ENCODE data around the gene CYP4F2. TPM values are rescaled to one million over a fixed set of nuclear protein-coding genes. Genes with fewer than 3 reads are reported as not detected.
A peak's percentile ranks its signal among the peaks of the same experiment; 100 is the strongest.

CYP4F2 gene
- total and polyA plus RNA-seq, 2 experiments from 2014 or later, result not detected

GRCh38 chr19:15869109-15869555 is 28.7 kb downstream of the CYP4F2 start:
- peak; percentile 52 for DNase-seq

GRCh38 chr19:15866636-15867035 is 31.2 kb downstream of the CYP4F2 start:
- no peaks in the 10 kb centered on the region for H3K9me3 ChIP-seq (ENCODE audit: low read depth)
- whole genome bisulfite sequencing, 2 experiments (ENCODE audit: low coverage in 1 of 2, low lambda C conversion rate in 2 of 2, missing lambda C conversion rate in 2 of 2), result 16 to 22% methylated on average over 5 of the region's 5 CpGs
- no peak for DNase-seq
- H3K4me3 ChIP-seq, result no peak overlapping the region
- H3K9ac ChIP-seq, result no peak overlapping the region
- in situ Hi-C loops (cut with MboI), result no loop called here
- H3K36me3 ChIP-seq (ENCODE audit: low read depth), result no peaks in the 10 kb centered on the region
- H3K4me1 ChIP-seq (ENCODE audit: insufficient read depth), result no peaks in the 10 kb centered on the region
- H4K20me1 ChIP-seq (ENCODE audit: insufficient read depth), result no peaks in the 10 kb centered on the region
- no peaks in the 10 kb centered on the region for H3K27me3 ChIP-seq (replicated peaks; ENCODE audit: insufficient read depth)
- no peaks in the 10 kb centered on the region for H3F3A ChIP-seq (ENCODE audit: insufficient read depth)
- no peak overlapping the region for H2AFZ ChIP-seq
- H3K27ac ChIP-seq, result no peak overlapping the region
- no peaks in the 10 kb centered on the region for H3K9me2 ChIP-seq (ENCODE audit: insufficient read depth)
- H3K4me2 ChIP-seq (ENCODE audit: unreplicated experiment), result no peak overlapping the region
- TF ChIP-seq EZH2 (IDR thresholded peaks at IDR 0.05; ENCODE audit: insufficient read depth, poor library complexity, severe bottlenecking), result no peak
- no peaks in the 10 kb centered on the region for H3K79me2 ChIP-seq (ENCODE audit: insufficient read depth)

More at GRCh38 chr19:15869109-15869555, 28.7 kb downstream of the CYP4F2 start:
- H3K4me2 ChIP-seq (ENCODE audit: unreplicated experiment), result no peak overlapping the region
- H3K27me3 ChIP-seq (replicated peaks; ENCODE audit: insufficient read depth), result peaks cover 5% of the 10 kb centered on the region; the same call in 1 of the 2 replicates
- in situ Hi-C loops (cut with MboI), result no loop called here
- H2AFZ ChIP-seq, result no peak overlapping the region
- no peaks in the 10 kb centered on the region for H4K20me1 ChIP-seq (ENCODE audit: insufficient read depth)
- WGBS, 2 experiments (ENCODE audit: low coverage in 1 of 2, low lambda C conversion rate in 2 of 2, missing lambda C conversion rate in 2 of 2), result 5 to 7% methylated on average over 3 of the region's 3 CpGs
- H3K4me3 ChIP-seq, result no peak overlapping the region
- no peaks in the 10 kb centered on the region for H3K9me3 ChIP-seq (ENCODE audit: low read depth)
- no peaks in the 10 kb centered on the region for H3K4me1 ChIP-seq (ENCODE audit: insufficient read depth)
- no peaks in the 10 kb centered on the region for H3K36me3 ChIP-seq (ENCODE audit: low read depth)
- H3K9ac ChIP-seq, result no peak overlapping the region
- H3K27ac ChIP-seq, result no peak overlapping the region
- no peaks in the 10 kb centered on the region for H3K9me2 ChIP-seq (ENCODE audit: insufficient read depth)
- TF ChIP-seq EZH2 (IDR thresholded peaks at IDR 0.05; ENCODE audit: insufficient read depth, poor library complexity, severe bottlenecking) (no peak), EZH2phosphoT487 (IDR thresholded peaks at IDR 0.05; ENCODE audit: insufficient read depth, low read depth) (no peak)
- H3K79me2 ChIP-seq (ENCODE audit: insufficient read depth), result no peaks in the 10 kb centered on the region
- H3F3A ChIP-seq (ENCODE audit: insufficient read depth), result no peaks in the 10 kb centered on the region

GRCh38 chr19:15864824-15865223 is 33.0 kb downstream of the CYP4F2 start:
- in situ Hi-C loops (cut with MboI), result no loop called here
- no peak overlapping the region for H3K27ac ChIP-seq
- H3K4me2 ChIP-seq (ENCODE audit: unreplicated experiment), result no peak overlapping the region
- H3F3A ChIP-seq (ENCODE audit: insufficient read depth), result no peaks in the 10 kb centered on the region
- H3K4me3 ChIP-seq, result no peak overlapping the region
- no peaks in the 10 kb centered on the region for H3K27me3 ChIP-seq (replicated peaks; ENCODE audit: insufficient read depth)
- DNase-seq, result no peak
- TF ChIP-seq EZH2phosphoT487 (IDR thresholded peaks at IDR 0.05; ENCODE audit: insufficient read depth, low read depth) (no peak), EZH2 (IDR thresholded peaks at IDR 0.05; ENCODE audit: insufficient read depth, poor library complexity, severe bottlenecking) (no peak)
- H4K20me1 ChIP-seq (ENCODE audit: insufficient read depth), result no peaks in the 10 kb centered on the region
- no peaks in the 10 kb centered on the region for H3K4me1 ChIP-seq (ENCODE audit: insufficient read depth)
- no peak overlapping the region for H3K9ac ChIP-seq
- H3K9me3 ChIP-seq (ENCODE audit: low read depth), result no peaks in the 10 kb centered on the region
- no peak overlapping the region for H2AFZ ChIP-seq
- no peaks in the 10 kb centered on the region for H3K9me2 ChIP-seq (ENCODE audit: insufficient read depth)
- WGBS, 2 experiments (ENCODE audit: low coverage in 1 of 2, low lambda C conversion rate in 2 of 2, missing lambda C conversion rate in 2 of 2), result 27 to 41% methylated on average over 5 of the region's 5 CpGs
- H3K36me3 ChIP-seq (ENCODE audit: low read depth), result no peaks in the 10 kb centered on the region
- H3K79me2 ChIP-seq (ENCODE audit: insufficient read depth), result no peaks in the 10 kb centered on the region

GRCh38 chr19:15863272-15863671 is 34.6 kb downstream of the CYP4F2 start:
- Histone ChIP-seq H3K4me1 (ENCODE audit: insufficient read depth) (no peaks in the 10 kb centered on the region), H3K27ac (no peak overlapping the region), H3K9me2 (ENCODE audit: insufficient read depth) (no peaks in the 10 kb centered on the region), H2AFZ (no peak overlapping the region), H3K27me3 (replicated peaks; ENCODE audit: insufficient read depth) (no peaks in the 10 kb centered on the region), H3K9ac (no peak overlapping the region), H3K4me3 (no peak overlapping the region), H3F3A (ENCODE audit: insufficient read depth) (no peaks in the 10 kb centered on the region), H3K79me2 (ENCODE audit: insufficient read depth) (no peaks in the 10 kb centered on the region), H3K4me2 (ENCODE audit: unreplicated experiment) (no peak overlapping the region), H3K36me3 (ENCODE audit: low read depth) (no peaks in the 10 kb centered on the region), H3K9me3 (ENCODE audit: low read depth) (no peaks in the 10 kb centered on the region), H4K20me1 (ENCODE audit: insufficient read depth) (no peaks in the 10 kb centered on the region)
- in situ Hi-C loops (cut with MboI), result no loop called here
- no peak for DNase-seq
- WGBS, 2 experiments (ENCODE audit: low coverage in 1 of 2, low lambda C conversion rate in 2 of 2, missing lambda C conversion rate in 2 of 2), result 57 to 66% methylated on average over 8 of the region's 8 CpGs
- no peak for TF ChIP-seq EZH2 (IDR thresholded peaks at IDR 0.05; ENCODE audit: insufficient read depth, poor library complexity, severe bottlenecking)
- TF ChIP-seq EZH2phosphoT487 (IDR thresholded peaks at IDR 0.05; ENCODE audit: insufficient read depth, low read depth), result no peak

- H2AFZ ChIP-seq, result no peak overlapping the region
- H3F3A ChIP-seq (ENCODE audit: insufficient read depth), result no peaks in the 10 kb centered on the region
- H3K27me3 ChIP-seq (replicated peaks; ENCODE audit: insufficient read depth), result no peaks in the 10 kb centered on the region
- H3K9ac ChIP-seq, result no peak overlapping the region
- H3K4me3 ChIP-seq, result no peak overlapping the region
- TF ChIP-seq EZH2 (IDR thresholded peaks at IDR 0.05; ENCODE audit: insufficient read depth, poor library complexity, severe bottlenecking) (no peak), EZH2phosphoT487 (IDR thresholded peaks at IDR 0.05; ENCODE audit: insufficient read depth, low read depth) (no peak)
- no peaks in the 10 kb centered on the region for H3K4me1 ChIP-seq (ENCODE audit: insufficient read depth)
- H3K4me2 ChIP-seq (ENCODE audit: unreplicated experiment), result no peak overlapping the region
- no peaks in the 10 kb centered on the region for H3K79me2 ChIP-seq (ENCODE audit: insufficient read depth)
- no peaks in the 10 kb centered on the region for H4K20me1 ChIP-seq (ENCODE audit: insufficient read depth)
- in situ Hi-C loops (cut with MboI), result no loop called here
- WGBS, 2 experiments (ENCODE audit: low coverage in 1 of 2, low lambda C conversion rate in 2 of 2, missing lambda C conversion rate in 2 of 2), result 26 to 29% methylated on average over 7 of the region's 7 CpGs
- no peak overlapping the region for H3K27ac ChIP-seq
- no peaks in the 10 kb centered on the region for H3K9me2 ChIP-seq (ENCODE audit: insufficient read depth)
- H3K9me3 ChIP-seq (ENCODE audit: low read depth), result no peaks in the 10 kb centered on the region
- no peak for DNase-seq
- H3K36me3 ChIP-seq (ENCODE audit: low read depth), result no peaks in the 10 kb centered on the region
Observed at GRCh38 chr19:15862444-15862843, 35.4 kb downstream of the CYP4F2 start.
